Common myeloid progenitor, CD34-positive (primary cell): Measurements from ENCODE around the gene SLC16A10.
"Not testable (repeated sequence)": the region's sequence is repeated elsewhere in the genome, so short reads cannot be mapped to it uniquely, and the experiment has no call there.

Source experiments
- CTCF ChIA-PET: fragments of 350-600 bp; sonication (Branson Sonifier 250); formaldehyde crosslinking; loops from one replicate; lab custom pipeline; 2021; ENCODE audit warnings: antibody characterized with exemption; lab: Charles Lee
- POLR2A ChIA-PET: fragments of 350-600 bp; sonication (Branson Sonifier 250); formaldehyde crosslinking; loops from one replicate; lab custom pipeline; 2021; ENCODE audit warnings: antibody characterized with exemption; lab: Charles Lee
- DNase-seq, 3 donors: peaks; one replicate each; pipeline versions ENCODE4 v3.0.0 to v3.0.0-alpha.2; 2013
- H3K27ac ChIP-seq, 2 experiments: 1 replicate in 1 of 2; 2 replicates in 1 of 2; pipeline ENCODE4 v1.7.0; 2013; ENCODE audit warnings: inconsistent platforms in 2 of 2, low read length in 2 of 2, mild to moderate bottlenecking in 2 of 2, low read depth in 1 of 2, moderate library complexity in 1 of 2; ENCODE audit not compliant: severe bottlenecking in 2 of 2, insufficient read depth in 1 of 2, poor library complexity in 1 of 2
- H3K27me3 ChIP-seq, 5 experiments: replicated peaks in 2 of 5; 1 replicate in 3 of 5; 2 replicates in 2 of 5; pipeline versions ENCODE4 v1.6.1 to v1.7.0; 2013; ENCODE audit warnings: low read length in 4 of 5, mild to moderate bottlenecking in 2 of 5, moderate library complexity in 2 of 5, inconsistent platforms in 1 of 5; ENCODE audit not compliant: insufficient read depth in 5 of 5, control insufficient read depth in 4 of 5
- H3K36me3 ChIP-seq, 4 experiments: 1 replicate in 2 of 4; 2 replicates in 2 of 4; pipeline versions ENCODE4 v1.6.1 to v1.7.0; 2013; ENCODE audit warnings: low read length in 3 of 4, control low read depth in 1 of 4, mild to moderate bottlenecking in 1 of 4; ENCODE audit not compliant: control insufficient read depth in 4 of 4, insufficient read depth in 4 of 4
- H3K4me1 ChIP-seq, 4 experiments: 1 replicate in 3 of 4; 2 replicates in 1 of 4; pipeline versions ENCODE4 v1.6.1 to v1.7.1; 2013; ENCODE audit warnings: low read length in 3 of 4, mild to moderate bottlenecking in 3 of 4, control low read depth in 1 of 4, inconsistent platforms in 1 of 4, moderate library complexity in 1 of 4; ENCODE audit not compliant: control insufficient read depth in 4 of 4, insufficient read depth in 4 of 4; ENCODE audit errors: control extremely low read depth in 1 of 4
- H3K4me3 ChIP-seq, 7 experiments: 1 replicate in 4 of 7; 2 replicates in 3 of 7; pipeline versions ENCODE4 v1.5.1 to v1.7.0; 2013; ENCODE audit warnings: mild to moderate bottlenecking in 7 of 7, low read length in 6 of 7, moderate library complexity in 6 of 7, inconsistent platforms in 2 of 7, low read depth in 2 of 7, control low read depth in 1 of 7; ENCODE audit not compliant: insufficient read depth in 4 of 7, control insufficient read depth in 1 of 7; ENCODE audit errors: extremely low read depth in 1 of 7
- H3K9me3 ChIP-seq, 5 experiments: 1 replicate in 4 of 5; 2 replicates in 1 of 5; pipeline versions ENCODE4 v1.6.1 to v1.7.1; 2013; ENCODE audit warnings: low read length in 4 of 5, mild to moderate bottlenecking in 2 of 5, inconsistent platforms in 1 of 5, low read depth in 1 of 5, moderate library complexity in 1 of 5; ENCODE audit not compliant: control insufficient read depth in 4 of 5, insufficient read depth in 2 of 5; ENCODE audit errors: control extremely low read depth in 1 of 5
- WGBS: methylation state at CpG from one replicate; pipeline ENCODE4 v1.1.5; 2013; ENCODE audit not compliant: insufficient coverage; 5-methylcytosine and 5-hydroxymethylcytosine counted together

The SLC16A10 gene

GRCh38 chr6:111252726-111253125, 165.4 kb downstream of the SLC16A10 start:
- Histone ChIP-seq H3K4me3 (no peak overlapping the region), H3K4me1 (peaks cover 0 to 3% (median 0%) of the 10 kb centered on the region in 4 experiments), H3K36me3 (no peaks in the 10 kb centered on the region), H3K27ac (no peak overlapping the region), H3K9me3 (no peaks in the 10 kb centered on the region), H3K27me3 (no peaks in the 10 kb centered on the region)
- 83% methylated on average over 1 of the region's 3 CpGs for WGBS
- no peak for DNase-seq
- ChIA-PET POLR2A (no interaction called here), CTCF (interaction anchor here (1.1 to 1.3 kb wide), 2 partner anchors 7 to 242 kb away, joined by 3 to 4 read pairs; no protein-coding TSS in a partner anchor)

- H3K36me3 ChIP-seq, result no peaks in the 10 kb centered on the region
- POLR2A ChIA-PET, result no interaction called here
- H3K4me3 ChIP-seq, result no peak overlapping the region
- 97% methylated on average over 9 of the region's 9 CpGs for WGBS
- no peaks in the 10 kb centered on the region for H3K27me3 ChIP-seq
- CTCF ChIA-PET, result interaction anchor here (1.1 kb wide), 1 partner anchor 9 kb away, joined by 3 read pairs; no protein-coding TSS in a partner anchor
- peaks cover 0 to 3% (median 2%) of the 10 kb centered on the region in 4 experiments for H3K4me1 ChIP-seq
- no peak for DNase-seq
- no peaks in the 10 kb centered on the region for H3K9me3 ChIP-seq
- no peak overlapping the region for H3K27ac ChIP-seq
These were observed 166.9 kb downstream of the SLC16A10 start for GRCh38 chr6:111254004-111254778.

- 100% methylated on average over 1 of the region's 6 CpGs for WGBS
- no peak overlapping the region for H3K4me3 ChIP-seq
- CTCF ChIA-PET, result no interaction called here
- DNase-seq, result no peak
- no peaks in the 10 kb centered on the region for H3K27me3 ChIP-seq
- H3K27ac ChIP-seq, result no peak overlapping the region
- H3K9me3 ChIP-seq, result no peaks in the 10 kb centered on the region
- H3K4me1 ChIP-seq, result peaks cover 0 to 7% (median 3%) of the 10 kb centered on the region in 4 experiments
- H3K36me3 ChIP-seq, result no peaks in the 10 kb centered on the region
- POLR2A ChIA-PET, result no interaction called here
These were observed 167.5 kb downstream of the SLC16A10 start for GRCh38 chr6:111254779-111255166.

- H3K36me3 ChIP-seq, H3K9me3 ChIP-seq, H3K27ac ChIP-seq, DNase-seq, POLR2A ChIA-PET, H3K4me3 ChIP-seq, H3K27me3 ChIP-seq, CTCF ChIA-PET: not testable (repeated sequence)
- WGBS, result no CpG with 5 or more reads among the region's 2 CpGs
- H3K4me1 ChIP-seq, result peaks cover 3 to 16% (median 8%) of the 10 kb centered on the region in 4 experiments
These were observed 168.5 kb downstream of the SLC16A10 start for GRCh38 chr6:111255838-111256237.

- POLR2A ChIA-PET, result no interaction called here
- CTCF ChIA-PET, result interaction anchor here (0.6 to 1.6 kb wide), 4 partner anchors 199 to 439 kb away, joined by 3 to 10 read pairs (median 4); no protein-coding TSS in a partner anchor
- Histone ChIP-seq H3K4me1 (peaks cover 0 to 17% (median 11%) of the 10 kb centered on the region in 4 experiments), H3K27me3 (no peaks in the 10 kb centered on the region), H3K36me3 (peaks cover 0 to 2% (median 0%) of the 10 kb centered on the region in 4 experiments), H3K9me3 (no peaks in the 10 kb centered on the region), H3K4me3 (no peak overlapping the region), H3K27ac (no peak overlapping the region)
- DNase-seq, result peak in 2 of 3 donors; percentile 31 to 32
These were observed 169.3 kb downstream of the SLC16A10 start for GRCh38 chr6:111256646-111257045.

GRCh38 chr6:111258010-111258409, 170.7 kb downstream of the SLC16A10 start:
- no peak overlapping the region for H3K27ac ChIP-seq
- CTCF ChIA-PET, result interaction anchor here (1.2 to 2.1 kb wide), 10 partner anchors 18 to 386 kb away, joined by 3 to 14 read pairs (median 6); no protein-coding TSS in a partner anchor
- H3K36me3 ChIP-seq, result peaks cover 0 to 5% (median 3%) of the 10 kb centered on the region in 4 experiments
- H3K4me3 ChIP-seq, result no peak overlapping the region
- H3K9me3 ChIP-seq, result no peaks in the 10 kb centered on the region
- peaks cover 0 to 17% (median 13%) of the 10 kb centered on the region in 4 experiments for H3K4me1 ChIP-seq
- WGBS, result 100% methylated on average over 4 of the region's 13 CpGs
- DNase-seq, result peak in 1 of 3 donors; percentile 10
- no peaks in the 10 kb centered on the region for H3K27me3 ChIP-seq
- POLR2A ChIA-PET, result no interaction called here

GRCh38 chr6:111258615-111259088, 171.3 kb downstream of the SLC16A10 start:
- CTCF ChIA-PET, result interaction anchor here (0.6 to 2.1 kb wide), 28 partner anchors 8 to 809 kb away, joined by 3 to 14 read pairs (median 3); partner anchors contain the start of gene TRAF3IP2
- Histone ChIP-seq H3K4me1 (peaks cover 0 to 17% (median 13%) of the 10 kb centered on the region in 4 experiments), H3K36me3 (peaks cover 0 to 6% (median 5%) of the 10 kb centered on the region in 4 experiments), H3K27ac (peak overlapping the region; percentile 90 to 96), H3K27me3 (no peaks in the 10 kb centered on the region), H3K9me3 (no peaks in the 10 kb centered on the region), H3K4me3 (peak overlapping the region in 5 of 7 experiments; percentile 42 to 91 (median 74))
- no peak for DNase-seq
- 44% methylated on average over 10 of the region's 18 CpGs for WGBS
- POLR2A ChIA-PET, result interaction anchor here (1.0 kb wide), 1 partner anchor 782 kb away, joined by 3 read pairs; no protein-coding TSS in a partner anchor
